HG02763 (cell line): ENCODE results near the gene CFL2.

Experiments
- ATAC-seq: cut with Tn5 transposase; IDR thresholded peaks from one replicate; pipeline ENCODE4 v1.9.1; 2021; ENCODE audit warnings: mild to moderate bottlenecking, moderate library complexity; ENCODE audit not compliant: unreplicated experiment

The CFL2 gene

GRCh38 chr14:34678306-34678705 is 36.1 kb downstream of the CFL2 start:
- no peak for ATAC-seq

- ATAC-seq, result no peak
Measured at GRCh38 chr14:34676516-34677211, 37.7 kb downstream of the CFL2 start.

GRCh38 chr14:34673702-34674101 is 40.7 kb downstream of the CFL2 start:
- no peak for ATAC-seq

DNA sequence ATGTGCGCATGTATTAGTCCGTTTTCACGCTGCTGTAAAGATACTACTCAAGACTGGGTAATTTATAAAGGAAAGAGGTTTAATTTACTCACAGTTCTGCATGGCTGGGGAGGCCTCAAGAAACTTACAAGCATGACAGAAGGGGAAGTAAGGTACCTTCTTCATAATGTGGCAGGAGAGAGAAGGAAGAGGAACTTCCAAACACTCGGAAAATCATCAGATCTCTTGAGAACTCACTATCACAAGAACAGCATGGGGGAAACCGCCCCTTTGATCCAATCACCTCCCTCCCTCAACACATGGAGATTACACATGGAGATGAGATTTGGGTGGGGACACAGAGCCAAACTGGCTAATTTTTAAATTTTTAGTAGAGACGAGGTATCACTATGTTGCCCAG is 42.7 kb downstream of the CFL2 start:
- ATAC-seq, result no peak

- ATAC-seq, result no peak
Measured at GRCh38 chr14:34668111-34668510, 46.3 kb downstream of the CFL2 start.

DNA sequence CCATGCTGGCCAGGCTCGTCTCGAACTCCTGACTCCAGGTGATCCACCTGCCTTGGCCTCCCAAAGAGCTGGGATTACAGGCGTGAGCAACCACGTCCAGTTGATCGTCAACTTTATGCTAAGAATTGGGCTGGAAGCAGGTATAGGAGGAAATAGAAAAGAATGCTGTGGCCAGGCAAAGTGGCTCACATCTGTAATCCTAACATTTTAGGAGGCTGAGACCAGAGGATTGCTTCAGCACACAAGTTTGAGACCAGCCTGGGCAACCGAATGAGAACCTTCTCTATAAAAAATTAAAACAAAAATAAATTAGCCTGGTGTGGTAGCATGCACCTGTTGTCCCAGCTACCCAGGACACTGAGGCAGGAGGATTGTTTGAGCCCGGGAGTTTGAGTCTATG is 47.4 kb downstream of the CFL2 start:
- no peak for ATAC-seq

- no peak for ATAC-seq
Measured at GRCh38 chr14:34665785-34666435, 48.5 kb downstream of the CFL2 start.

- no peak for ATAC-seq
Measured at GRCh38 chr14:34662561-34663088, 51.8 kb downstream of the CFL2 start.

DNA sequence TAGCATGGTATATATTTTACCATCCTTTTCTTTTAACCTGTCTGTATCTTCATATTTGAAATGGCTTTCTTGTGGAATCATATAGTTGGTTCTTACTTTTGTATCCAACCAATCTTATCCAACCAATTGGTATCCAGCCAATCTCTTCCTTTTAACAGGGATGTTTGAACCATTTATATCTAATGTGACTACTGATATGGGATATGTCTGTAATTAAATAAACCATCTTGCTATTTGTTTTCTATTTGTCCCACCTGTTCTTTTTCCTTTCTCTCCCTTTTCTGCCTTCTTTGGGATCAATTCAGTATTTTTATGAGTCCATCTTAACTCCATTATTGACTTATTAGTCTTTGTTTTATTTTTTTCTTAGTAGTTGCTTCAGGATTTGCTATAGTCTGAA is 53.6 kb downstream of the CFL2 start:
- no peak for ATAC-seq
